K562 (cell line): ENCODE results near the gene SPTLC2. TPM values are rescaled to one million over a fixed set of nuclear protein-coding genes. Genes with fewer than 3 reads are reported as not detected.

Source experiments
- ATAC-seq: fragments of 200-7000 bp; cut with Tn5 transposase; 3 replicates; pipeline ENCODE4 v1.9.1; 2020; ENCODE audit warnings: moderate library complexity
- BruUV-seq: library from RNA; stranded (reverse); fragments of 400-500 nt; replicated peaks from 2 replicates; lab custom pipeline; 2021; lab: Mats Ljungman, UMichigan
- CTCF ChIA-PET: fragments of 300-600 bp; formaldehyde crosslinking; extraction: SDS; loops from one replicate; lab custom pipeline; 2021; ENCODE audit warnings: low intra/inter-chr PET ratio; lab: Yijun Ruan, JAX
- POLR2A ChIA-PET: fragments of 300-600, 350-650 bp; sonication (Branson Sonifier 250); formaldehyde crosslinking; extraction: SDS; loops from one replicate; lab custom pipeline; 2021; ENCODE audit warnings: antibody characterized with exemption, inconsistent platforms; lab: Yijun Ruan, JAX
- DNase-seq, 4 experiments: peaks; one replicate each; pipeline versions ENCODE4 v3.0.0 to v3.0.0-alpha.2; 2011 to 2018; ENCODE audit warnings: low spot score in 3 of 4, mixed read lengths in 3 of 4; ENCODE audit errors: extremely low read depth in 1 of 4
- FAIRE-seq: peaks from 2 replicates; lab custom pipeline; 2011; peaks lifted over from hg19 to GRCh38; lab: Jason Lieb, UNC
- H2AFZ ChIP-seq: 2 replicates; pipeline ENCODE4 v1.6.0; 2011; ENCODE audit warnings: low read depth, low read length, control low read depth, inconsistent platforms
- H3K27ac ChIP-seq: fragments of 200-600 bp; 3 replicates; pipeline ENCODE4 v1.8.0; 2011; ENCODE audit warnings: low read depth, mild to moderate bottlenecking, control low read depth, inconsistent platforms, low read length, moderate library complexity, mixed read lengths; ENCODE audit errors: extremely low read depth
- H3K27me3 ChIP-seq, 2 experiments: fragments of 300-600 bp in 1 of 2; 2 replicates in 1 of 2; 3 replicates in 1 of 2; pipeline versions ENCODE4 v1.6.0 to v1.8.0; 2011; ENCODE audit warnings: inconsistent platforms in 2 of 2, low read length in 2 of 2, mild to moderate bottlenecking in 1 of 2, mixed read lengths in 1 of 2, moderate library complexity in 1 of 2; ENCODE audit not compliant: control insufficient read depth in 2 of 2, insufficient read depth in 2 of 2
- H3K36me3 ChIP-seq: fragments of 300-600 bp; 3 replicates; pipeline ENCODE4 v1.8.0; 2011; ENCODE audit warnings: mild to moderate bottlenecking, low read length, inconsistent platforms; ENCODE audit not compliant: control insufficient read depth, insufficient read depth
- H3K4me1 ChIP-seq, 2 experiments: fragments of 200-600 bp in 1 of 2; replicated peaks in 1 of 2; 2 replicates in 1 of 2; 3 replicates in 1 of 2; pipeline versions ENCODE4 v1.5.1 to v1.8.0; 2011; ENCODE audit warnings: inconsistent platforms in 2 of 2, low read length in 2 of 2, mild to moderate bottlenecking in 1 of 2, mixed read lengths in 1 of 2, moderate library complexity in 1 of 2; ENCODE audit not compliant: control insufficient read depth in 2 of 2, insufficient read depth in 2 of 2
- H3K4me2 ChIP-seq: 2 replicates; pipeline ENCODE4 v1.6.1; 2011; ENCODE audit warnings: low read length, control low read depth, inconsistent platforms, mixed read lengths; ENCODE audit not compliant: insufficient read depth
- H3K4me3 ChIP-seq: fragments of 200-600 bp; sonication (generic), shearing (Covaris generic); 2 replicates; pipeline ENCODE4 v1.5.1; 2016; ENCODE audit warnings: control low read depth, inconsistent platforms
- H3K79me2 ChIP-seq: fragments of 200-600 bp; 3 replicates; pipeline ENCODE4 v1.8.0; 2011; ENCODE audit warnings: low read length, inconsistent platforms; ENCODE audit not compliant: control insufficient read depth, insufficient read depth
- H3K9ac ChIP-seq, 2 experiments: 2 replicates each; pipeline versions ENCODE4 v1.6.0 to v1.6.1; 2011; ENCODE audit warnings: low read depth in 2 of 2, low read length in 2 of 2, control low read depth in 1 of 2, inconsistent platforms in 1 of 2, mild to moderate bottlenecking in 1 of 2, mixed read lengths in 1 of 2; ENCODE audit not compliant: insufficient read depth in 1 of 2
- H3K9me1 ChIP-seq: one replicate; pipeline ENCODE4 v1.6.0; 2011; ENCODE audit warnings: inconsistent platforms, mild to moderate bottlenecking, low read length, moderate library complexity; ENCODE audit not compliant: control insufficient read depth, insufficient read depth
- H3K9me3 ChIP-seq: replicated peaks from 2 replicates; pipeline ENCODE4 v1.5.1; 2011; ENCODE audit warnings: low read depth, low read length, inconsistent platforms; ENCODE audit not compliant: control insufficient read depth, insufficient read depth
- H4K20me1 ChIP-seq: replicated peaks from 2 replicates; pipeline ENCODE4 v1.6.1; 2011; ENCODE audit warnings: low read length, inconsistent platforms, mixed read lengths; ENCODE audit not compliant: control insufficient read depth, insufficient read depth
- DMBX1 ChIP-seq: fragments of 250-450 bp; sonication (Bioruptor Pico); IDR thresholded peaks from 2 replicates; pipeline ENCODE4 v1.8.0; 2022; ENCODE audit warnings: inconsistent platforms, mild to moderate bottlenecking, moderate library complexity, borderline replicate concordance
- LCOR ChIP-seq: sonication (generic); formaldehyde crosslinking; IDR thresholded peaks from 2 replicates; pipeline ENCODE4 v1.8.0; 2022; ENCODE audit warnings: mild to moderate bottlenecking, missing genetic modification reagents
- MXD1 ChIP-seq: fragments of 250-450 bp; sonication (Bioruptor Pico); IDR thresholded peaks from 2 replicates; pipeline ENCODE4 v1.8.0; 2021; ENCODE audit warnings: borderline replicate concordance, mild to moderate bottlenecking, moderate library complexity; ENCODE audit not compliant: poor library complexity, severe bottlenecking
- NBN ChIP-seq: fragments of 450-650 bp; IDR thresholded peaks from 2 replicates; pipeline ENCODE4 v1.6.1; 2016; ENCODE audit warnings: low read depth, mild to moderate bottlenecking
- NFYB ChIP-seq: IDR thresholded peaks from 2 replicates; pipeline ENCODE4 v1.6.1; 2011; ENCODE audit warnings: mild to moderate bottlenecking, moderate library complexity; ENCODE audit not compliant: insufficient read length; ENCODE audit errors: extremely low read depth
- PHF21A ChIP-seq: fragments of 450-650 bp; IDR thresholded peaks from 2 replicates; pipeline ENCODE4 v1.6.1; 2017; ENCODE audit warnings: low read depth, borderline replicate concordance
- RFX1 ChIP-seq: fragments of 450-650 bp; IDR thresholded peaks from 2 replicates; pipeline ENCODE4 v1.6.1; 2016; ENCODE audit warnings: mild to moderate bottlenecking, moderate library complexity
- ZBTB11 ChIP-seq, 3 experiments: fragments of 200-800 bp in 1 of 3; fragments of 250-450 bp in 1 of 3; fragments of 450-650 bp in 1 of 3; sonication (Bioruptor Pico) in 1 of 3; sonication (Bioruptor generic) in 1 of 3; formaldehyde crosslinking in 1 of 3; IDR thresholded peaks; 2 replicates each; pipeline versions ENCODE4 v1.6.1 to v1.8.0; 2016 to 2022; ENCODE audit warnings: mild to moderate bottlenecking in 2 of 3, missing genetic modification characterization in 2 of 3, missing compliant biosample characterization in 1 of 3, moderate library complexity in 1 of 3
- ZC3H11A ChIP-seq: IDR thresholded peaks from 2 replicates; pipeline ENCODE4 v1.6.1; 2012; ENCODE audit warnings: low read depth, low read length, improper control_type of control experiment
- WGBS: fragments of 100-300 bp; shearing (Covaris generic); methylation state at CpG from one replicate; pipeline ENCODE4 v1.1.6; 2016; ENCODE audit warnings: low coverage, mixed read lengths; ENCODE audit not compliant: insufficient coverage; ENCODE audit errors: missing lambda C conversion rate; 5-methylcytosine and 5-hydroxymethylcytosine counted together
- in situ Hi-C: fragments of 300-500 bp; cut with MboI; formaldehyde crosslinking; loops from 4 replicates; pipeline ENCODE4 v1.15.0; 2018; ENCODE audit warnings: inconsistent platforms, mixed read lengths
- intact Hi-C: fragments of 100-400 bp; cut with micrococcal nuclease; formaldehyde crosslinking; loops from 2 replicates; pipeline ENCODE4 v1.14.2; 2022
- polyA plus RNA-seq, 8 experiments: library from polyadenylated mRNA; depleted of rRNA in 4 of 8; stranded (reverse) in 5 of 8; unstranded in 3 of 8; fragments of >200 nt; fragmentation: Nextera tagmentation in 2 of 8; fragmentation: Illumina TruSeq in 1 of 8; extraction: Ambion mirVana in 2 of 8; extraction: Trizol in 1 of 8; gene quantifications; 2 replicates each; pipeline versions ENCODE4 v1.2.1 to v1.2.3, GENCODE V29; 2011 to 2014; ENCODE audit warnings: inconsistent platforms in 1 of 8, missing spikeins in 1 of 8
- total RNA-seq, 7 experiments: library from RNA; depleted of rRNA in 6 of 7; stranded (reverse); fragments of >200 nt in 6 of 7; fragmentation: Illumina TruSeq in 2 of 7; extraction: Trizol in 2 of 7; gene quantifications; 2 replicates each; pipeline versions ENCODE4 v1.2.1 to v1.2.3, GENCODE V29; 2011 to 2021; ENCODE audit warnings: low replicate concordance in 1 of 7

Gene SPTLC2
- total and polyA plus RNA-seq, 9 of the 15 experiments (the other 6 are each of a cell fraction or from before 2014, with no cell fraction given) = 4.5 to 30.4 (median 14.0) TPM

- Histone ChIP-seq H3K9me3 (no peaks in the 10 kb centered on the region), H3K4me2 (no peak overlapping the region), H3K9ac (no peak overlapping the region), H3K27me3 (no peaks in the 10 kb centered on the region), H3K9me1 (no peaks in the 10 kb centered on the region), H4K20me1 (no peaks in the 10 kb centered on the region), H3K4me1 (no peaks in the 10 kb centered on the region; a peak in 2 of 5 replicates), H2AFZ (no peak overlapping the region), H3K36me3 (no peaks in the 10 kb centered on the region), H3K27ac (no peak overlapping the region), H3K79me2 (no peaks in the 10 kb centered on the region), H3K4me3 (no peak overlapping the region)
- intact Hi-C loops (no loop called here), in situ Hi-C loops (loop anchor here (25.0 kb wide), 1 partner anchor 927 kb away; no protein-coding TSS in a partner anchor)
- TF ChIP-seq ZC3H11A (no peak), NBN (no peak), RFX1 (peak; percentile 52; the same call in 1 of the 2 replicates), ZBTB11 (CRISPR knock-in tag; IDR thresholded peaks at IDR 0.05) (no peak), NFYB (no peak), MXD1 (no peak), LCOR (CRISPR knock-in tag) (no peak), DMBX1 (CRISPR knock-in tag) (no peak), PHF21A (no peak)
- ATAC-seq (no peak), DNase-seq (no peak), FAIRE-seq (no peak)
- BruUV-seq = no TSS peak
- 7% methylated on average over 4 of the region's 7 CpGs for WGBS
- ChIA-PET POLR2A (no interaction called here), CTCF (no interaction called here)
These were observed 44.3 kb upstream of the SPTLC2 start for GRCh38 chr14:77660754-77661153.
